GM10847 (cell line): ENCODE results near the gene ELK1.

Source experiments
- POLR2A ChIP-seq: IDR thresholded peaks from 2 replicates; pipeline ENCODE4 v1.6.1; 2011; ENCODE audit not compliant: insufficient read length; ENCODE audit errors: extremely low read depth

The ELK1 gene

DNA sequence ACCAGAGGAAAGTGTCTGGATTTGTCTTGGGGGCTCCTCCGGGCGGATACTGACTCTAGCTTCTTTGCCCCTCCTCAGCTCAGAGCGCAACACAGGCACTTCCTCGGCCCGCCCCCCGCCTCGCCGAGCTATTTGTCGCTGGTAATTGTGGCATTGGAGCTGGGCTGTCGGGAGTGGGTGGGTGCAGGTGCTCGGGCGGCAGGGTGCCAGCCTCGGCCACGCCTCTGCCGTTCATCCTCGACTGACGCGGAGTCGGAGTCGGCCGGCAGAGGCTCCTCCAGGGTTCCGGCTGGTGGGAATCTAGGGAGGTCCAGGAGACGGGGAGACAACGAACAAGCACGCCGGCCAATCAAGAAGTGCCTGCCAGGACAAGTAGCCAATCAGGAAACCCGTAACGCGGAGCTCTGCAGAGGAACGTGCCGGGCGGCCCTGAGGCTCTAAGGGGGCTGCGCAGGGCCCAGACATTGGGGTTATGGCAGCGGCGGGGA lies 26.8 kb downstream of the ELK1 start:
- TF ChIP-seq POLR2A: no peak

DNA sequence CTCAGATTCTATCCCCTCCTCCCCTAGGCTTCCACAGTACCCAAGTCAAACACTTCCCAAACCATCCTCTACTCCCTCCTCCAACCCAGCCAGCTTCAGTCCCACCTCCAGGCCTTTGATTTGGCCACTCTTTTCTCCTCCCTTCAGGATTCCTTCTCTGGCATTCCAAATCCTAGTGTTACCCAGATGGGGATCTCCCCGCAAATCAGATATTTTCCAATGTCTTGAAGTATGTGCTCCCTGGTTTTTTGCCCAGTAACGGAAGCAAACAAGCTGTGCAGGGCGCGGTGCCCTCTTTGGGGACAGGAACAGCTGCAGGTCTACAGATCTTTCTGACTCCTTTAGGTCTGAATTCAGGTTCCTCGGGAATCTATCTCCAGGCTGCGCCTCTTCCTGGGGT lies 28.5 kb downstream of the ELK1 start:
- TF ChIP-seq POLR2A: no peak

DNA sequence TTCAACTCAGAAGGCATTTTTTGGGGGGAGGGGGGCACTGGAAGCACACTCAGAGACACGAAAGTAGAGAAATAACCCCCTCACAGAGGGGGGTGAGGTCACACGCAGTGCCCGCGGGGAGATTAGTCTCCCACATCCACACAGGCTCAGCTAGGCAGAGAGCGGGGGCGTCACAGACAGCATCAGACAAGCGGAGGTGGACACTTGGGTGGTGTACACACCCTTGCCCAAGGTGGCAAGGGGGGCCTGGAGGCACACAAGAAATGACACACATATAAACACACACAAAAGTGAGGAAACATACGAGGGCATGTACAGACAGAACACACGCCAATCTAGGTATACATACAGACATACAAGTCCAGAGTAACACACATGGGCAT lies 30.1 kb downstream of the ELK1 start:
- TF ChIP-seq POLR2A: no peak

DNA sequence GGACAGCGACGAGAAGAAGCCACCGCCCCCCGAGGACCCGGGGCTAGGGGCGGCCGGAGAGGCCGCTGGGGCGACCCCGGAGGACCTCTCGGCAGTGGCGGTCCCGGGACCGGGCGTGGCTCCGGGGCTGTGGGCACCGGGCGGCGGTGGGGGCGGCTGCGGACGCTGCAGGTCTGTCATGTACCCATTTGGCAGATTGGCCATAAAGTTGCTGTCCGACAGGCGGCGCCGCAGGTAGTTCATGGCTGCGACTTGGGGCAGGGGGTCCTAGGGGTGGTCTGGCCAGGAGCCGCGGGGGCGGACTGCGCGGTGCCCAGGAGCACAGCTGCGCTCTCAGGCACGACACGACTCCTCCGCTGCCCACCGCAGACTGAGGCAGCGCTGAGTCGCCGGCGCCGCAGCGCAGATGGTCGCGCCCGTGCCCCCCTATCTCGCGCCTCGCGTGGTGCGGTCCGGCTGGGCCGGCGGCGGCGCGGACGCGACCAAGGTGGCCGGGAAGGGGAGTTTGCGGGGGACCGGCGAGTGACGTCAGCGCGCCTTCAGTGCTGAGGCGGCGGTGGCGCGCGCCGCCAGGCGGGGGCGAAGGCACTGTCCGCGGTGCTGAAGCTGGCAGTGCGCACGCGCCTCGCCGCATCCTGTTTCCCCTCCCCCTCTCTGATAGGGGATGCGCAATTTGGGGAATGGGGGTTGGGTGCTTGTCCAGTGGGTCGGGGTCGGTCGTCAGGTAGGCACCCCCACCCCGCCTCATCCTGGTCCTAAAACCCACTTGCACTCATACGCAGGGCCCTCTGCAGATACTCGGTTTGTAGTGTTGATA lies 30.7 kb downstream of the ELK1 start, which contains the start of gene SYN1:
TSS of gene SYN1 (minus strand) at position 372 of the 817 bp plus-strand sequence. CDS start at position 243, 129 bp downstream.
- no peak for TF ChIP-seq POLR2A

DNA sequence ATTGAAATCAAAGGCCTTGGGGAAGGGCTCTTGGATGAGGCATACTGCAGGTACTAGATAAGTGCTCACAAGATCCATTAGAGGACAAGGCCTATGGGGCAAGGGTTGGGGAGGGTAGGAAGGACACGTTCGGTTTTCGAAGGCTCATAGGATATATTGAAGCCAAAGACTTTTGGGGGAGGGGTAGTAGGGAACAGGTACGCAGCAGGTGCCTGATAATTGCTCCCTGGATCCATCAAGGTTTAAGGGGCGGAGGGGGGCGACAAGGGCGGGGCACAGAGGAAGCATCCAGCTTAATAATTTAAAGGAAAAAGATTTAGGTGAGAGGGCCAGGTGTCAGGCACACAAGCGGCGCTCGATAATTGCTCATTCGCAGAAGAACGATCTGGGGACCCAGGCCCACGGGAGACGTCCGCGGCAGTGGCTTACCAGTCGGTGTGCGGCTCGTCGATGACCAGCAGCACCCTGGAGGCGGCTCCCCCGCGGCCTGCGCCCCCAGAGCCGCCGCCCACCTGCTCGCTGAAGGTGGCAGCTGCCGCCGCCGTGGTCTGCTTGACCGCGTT lies 31.4 kb downstream of the ELK1 start:
- no peak for TF ChIP-seq POLR2A

DNA sequence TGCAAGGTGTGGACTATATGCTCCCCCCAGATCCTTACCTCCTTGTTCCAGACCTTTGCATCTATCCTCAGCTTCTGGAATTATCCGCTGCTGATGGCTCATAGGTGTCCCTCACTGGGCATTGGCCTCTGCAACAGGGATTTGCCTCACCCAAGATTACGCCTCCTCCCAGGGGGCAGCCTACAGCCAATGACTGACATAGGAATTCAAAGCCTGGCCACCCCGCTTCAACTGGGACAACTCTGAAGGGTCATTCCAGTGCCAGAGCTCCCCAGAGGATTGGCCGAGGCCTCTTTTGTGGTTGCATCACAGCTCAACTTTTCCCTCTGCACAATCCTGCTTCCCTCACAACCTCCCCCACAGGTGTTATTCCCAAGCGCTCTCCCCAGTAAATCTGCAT lies 35.7 kb downstream of the ELK1 start:
- no peak for TF ChIP-seq POLR2A

DNA sequence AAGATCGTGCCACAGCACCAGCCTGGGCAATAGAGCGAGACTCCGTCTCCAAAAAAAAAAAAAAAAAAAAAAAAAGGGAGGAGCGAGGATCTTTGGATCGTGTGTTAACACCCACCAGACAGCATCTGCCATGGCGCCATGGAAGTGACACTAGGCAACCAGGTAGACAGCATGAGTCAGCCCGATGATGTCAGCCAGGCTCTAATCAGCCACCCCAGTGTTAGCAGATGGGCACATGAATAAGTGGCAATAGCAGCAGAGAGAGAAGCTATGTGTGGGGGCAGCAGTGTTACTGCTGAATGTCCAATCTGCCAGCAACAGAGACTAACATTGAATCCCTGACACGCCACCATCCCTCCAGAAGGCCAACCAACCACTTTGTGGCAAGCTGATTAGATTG lies 37.3 kb downstream of the ELK1 start:
- no peak for TF ChIP-seq POLR2A

DNA sequence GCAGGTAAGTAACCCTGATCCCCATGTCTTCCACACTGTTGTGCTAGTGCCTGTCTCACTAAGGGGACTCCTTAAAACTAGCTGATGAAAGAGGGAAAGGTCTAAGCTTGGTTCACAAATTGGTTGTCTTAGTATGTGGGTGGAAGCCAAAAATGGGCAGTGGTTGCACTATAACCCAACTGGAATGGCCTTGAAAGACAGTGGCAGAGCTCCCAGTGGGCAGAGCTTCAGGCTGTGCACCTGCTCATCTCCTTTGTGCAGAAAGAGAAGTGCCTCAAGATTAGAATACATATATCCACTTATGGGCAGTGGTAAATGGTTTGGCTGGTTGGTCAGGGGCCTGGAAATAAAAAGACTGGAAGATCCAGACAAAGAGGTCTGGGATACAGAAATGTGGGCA lies 37.9 kb downstream of the ELK1 start:
- TF ChIP-seq POLR2A: no peak

DNA sequence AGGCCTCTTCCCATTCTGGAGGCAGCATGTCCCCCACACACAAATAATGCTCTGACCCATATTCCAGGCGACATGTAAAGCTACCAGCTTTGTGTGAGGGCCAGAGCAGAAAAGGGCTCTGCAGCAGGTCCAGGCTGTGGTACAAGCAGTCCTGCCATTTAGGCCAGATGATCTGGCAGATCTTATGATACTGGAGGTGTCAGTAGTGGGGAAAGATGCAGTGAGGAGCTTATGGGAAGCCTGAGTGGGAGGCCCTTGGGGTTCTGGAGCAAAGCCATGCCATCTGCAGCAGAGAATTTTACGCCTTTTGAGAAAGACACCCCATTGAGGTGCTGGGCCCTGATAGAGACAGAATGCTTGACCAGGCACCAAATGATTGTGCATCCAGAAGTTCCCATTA lies 38.4 kb downstream of the ELK1 start:
- no peak for TF ChIP-seq POLR2A

DNA sequence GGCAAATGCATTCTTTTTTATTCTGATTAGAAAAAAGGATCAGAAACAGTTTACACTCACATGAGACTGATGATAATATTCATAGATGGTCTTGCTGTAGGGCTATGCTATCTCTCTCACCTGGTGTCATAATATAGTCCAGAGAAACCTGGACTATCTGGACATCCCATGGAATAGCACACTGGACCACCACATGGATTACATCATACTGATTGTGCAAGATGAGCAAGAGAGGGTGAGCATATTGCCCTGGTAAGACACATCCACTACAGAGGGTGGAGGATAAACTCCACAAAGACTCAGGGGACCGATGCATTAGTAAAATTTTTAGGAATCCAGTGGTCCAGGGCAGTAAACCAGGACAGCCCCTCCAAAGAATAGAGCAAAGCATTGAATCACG lies 38.9 kb downstream of the ELK1 start:
- TF ChIP-seq POLR2A: no peak

DNA sequence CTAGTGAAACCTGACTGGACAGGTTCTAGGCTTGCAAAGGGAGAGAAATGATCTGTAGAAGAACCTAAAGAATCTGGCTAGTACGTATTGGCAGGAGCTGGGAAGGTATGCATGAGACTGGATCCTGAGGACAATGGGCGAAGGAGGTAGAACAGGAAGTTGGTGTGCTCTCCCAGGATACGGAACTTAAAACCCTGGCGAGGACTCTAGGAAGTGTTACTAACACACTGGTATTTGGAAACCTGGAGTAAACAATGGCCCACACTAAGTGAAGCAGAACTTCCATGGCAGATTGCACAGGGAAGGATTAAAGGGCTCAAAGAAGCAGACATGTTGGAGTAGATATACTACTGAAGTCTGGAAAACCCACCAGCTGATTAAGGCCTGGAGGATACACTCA lies 39.9 kb downstream of the ELK1 start:
- TF ChIP-seq POLR2A: no peak

DNA sequence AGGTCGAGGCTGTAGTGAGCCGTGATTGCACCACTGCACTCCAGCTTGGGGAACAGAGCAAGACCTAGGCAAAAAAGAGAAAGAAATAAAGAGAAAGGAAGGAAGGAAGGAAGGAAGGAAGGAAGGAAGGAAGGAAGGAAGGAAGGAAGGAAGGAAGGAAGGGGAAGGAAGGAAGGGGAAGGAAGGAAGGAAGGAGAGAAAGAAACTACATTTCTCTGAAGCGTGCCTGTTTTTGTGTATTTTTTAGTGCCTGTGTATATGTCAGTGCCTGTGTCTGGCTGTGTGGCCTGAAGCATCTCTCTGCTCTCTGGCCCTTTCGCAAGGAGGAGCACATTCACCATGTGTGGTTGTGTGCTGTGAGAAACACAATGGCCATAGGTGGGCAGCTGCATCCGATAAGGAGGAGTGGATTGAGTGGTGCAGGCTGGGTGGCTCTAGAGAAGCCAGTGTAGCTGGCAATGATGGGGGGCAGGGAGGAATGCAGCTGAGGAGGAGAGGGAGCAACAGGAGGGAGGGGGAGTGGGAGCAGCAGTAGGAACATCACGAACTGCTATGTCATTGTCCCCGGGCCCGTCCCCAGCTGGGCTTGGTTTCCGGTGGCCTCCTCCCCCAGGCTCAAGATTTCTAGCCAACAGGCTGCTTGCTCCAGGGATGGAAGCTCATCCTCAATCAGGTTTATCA lies 42.1 kb downstream of the ELK1 start:
- TF ChIP-seq POLR2A: no peak

DNA sequence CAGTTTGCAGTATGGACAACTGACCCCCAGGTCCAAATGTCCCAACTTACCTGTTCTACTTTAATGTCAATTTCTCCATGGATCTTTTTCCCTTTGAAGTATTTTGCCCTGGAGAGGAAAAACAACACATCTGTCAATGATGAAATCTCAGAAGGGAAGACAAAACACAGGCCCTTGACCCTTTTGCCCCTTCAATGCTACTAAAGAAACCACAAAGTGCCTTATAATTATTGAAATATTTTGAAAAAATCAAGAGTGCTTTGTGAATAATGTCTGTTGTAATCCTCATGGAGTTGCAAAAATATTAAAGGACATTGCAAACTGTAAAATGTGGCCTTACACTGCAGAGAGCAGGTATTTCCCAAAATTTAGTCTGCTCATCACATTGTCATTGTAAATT lies 43.3 kb downstream of the ELK1 start:
- TF ChIP-seq POLR2A: no peak

DNA sequence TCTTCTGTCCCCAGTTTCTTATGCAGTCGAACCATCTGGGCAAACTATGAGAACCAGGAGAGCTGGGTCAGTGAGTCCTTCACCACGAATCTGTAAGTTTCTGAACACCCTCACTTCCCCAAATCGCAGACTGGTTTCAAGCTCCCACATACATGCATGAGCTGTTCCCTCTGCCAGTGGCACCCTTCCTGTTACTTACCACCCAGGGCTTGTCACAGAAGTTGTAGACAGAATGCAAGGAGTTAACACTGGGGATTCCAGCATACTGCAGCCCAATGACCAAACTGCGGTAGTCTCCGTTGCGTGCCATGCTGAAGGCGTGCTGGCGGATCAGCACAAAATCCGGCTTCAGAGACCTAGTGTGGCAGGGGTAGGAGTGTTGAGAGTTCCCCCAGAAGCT lies 45.3 kb downstream of the ELK1 start:
- TF ChIP-seq POLR2A: no peak

DNA sequence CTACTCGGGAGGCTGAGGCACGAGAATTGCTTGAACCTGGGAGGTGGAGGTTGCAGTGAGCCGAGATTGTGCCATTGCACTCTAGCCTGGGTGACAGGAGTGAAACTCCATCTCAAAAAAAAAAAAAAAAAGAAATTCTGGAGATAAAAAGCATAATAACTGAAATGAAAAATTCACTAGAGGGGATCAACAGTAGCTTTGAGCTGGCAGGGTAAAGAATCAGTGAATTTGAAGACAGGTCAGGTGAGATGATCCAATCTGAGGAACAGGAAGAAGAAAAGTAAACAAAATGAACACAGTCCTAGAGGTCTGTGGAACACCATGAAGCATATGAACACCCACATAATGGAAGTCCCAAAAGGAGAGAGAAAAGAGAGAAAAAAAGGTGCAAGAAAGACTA lies 53.1 kb downstream of the ELK1 start:
- TF ChIP-seq POLR2A: no peak

DNA sequence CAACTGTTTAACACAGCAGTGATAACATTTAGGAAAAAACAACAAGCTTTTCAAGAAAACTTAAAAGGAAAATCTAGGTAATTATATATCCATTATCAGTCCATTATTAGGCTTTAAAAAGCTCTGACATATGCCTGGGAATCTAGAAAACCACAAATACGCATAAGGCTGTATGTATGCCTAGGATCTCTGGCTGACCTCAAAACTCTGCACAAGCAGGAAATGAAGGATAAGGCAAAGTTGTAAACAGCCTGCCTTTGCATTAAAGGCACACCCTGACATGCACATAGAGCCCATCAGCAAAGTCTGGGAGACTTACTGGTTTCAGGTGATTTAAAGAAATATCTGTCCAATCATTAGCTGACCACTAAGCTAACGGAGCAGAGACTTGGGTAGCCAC lies 54.1 kb downstream of the ELK1 start:
- TF ChIP-seq POLR2A: no peak
